Left cardiac atrium (tissue), 4 donors: Measurements from ENCODE around the gene RIMOC1. TPM values are rescaled to one million over a fixed set of nuclear protein-coding genes. Genes with fewer than 3 reads are reported as not detected.

Experiments used
- ATAC-seq, 2 donors: fragments of 200-7000 bp; cut with Tn5 transposase; one replicate each; pipeline ENCODE4 v1.9.1; 2020; ENCODE audit warnings: mild to moderate bottlenecking in 2 of 2, moderate library complexity in 2 of 2
- DNase-seq: peaks from one replicate; pipeline ENCODE4 v3.0.0-alpha.2; 2020
- intact Hi-C, 2 donors: fragments of 100-400 bp; cut with DNase I; formaldehyde crosslinking; loops; one replicate each; pipeline versions ENCODE4 v1.14.1 to v1.15.1; 2022 to 2023
- total RNA-seq, 2 donors: library from RNA; stranded (reverse); fragmentation: NEBNext Ultra II Directional; extraction: Animal tissue kit (Norgen Biotek cat#: 25700); gene quantifications; one replicate each; pipeline ENCODE4 v1.2.1, GENCODE V29; 2021
- donor health status: DM: no; HTN: yes; CAD: no.
- donor health status: DM: no; HTN: yes; CAD: no; lungs with severe emphysema.
- donor health status: DM: yes; HTN: yes; CAD: no.
- donor health status: Dilated cardiomyopathy.

Gene RIMOC1
- total RNA-seq, 2 donors from 2014 or later: 15.1 to 17.4 TPM

DNA sequence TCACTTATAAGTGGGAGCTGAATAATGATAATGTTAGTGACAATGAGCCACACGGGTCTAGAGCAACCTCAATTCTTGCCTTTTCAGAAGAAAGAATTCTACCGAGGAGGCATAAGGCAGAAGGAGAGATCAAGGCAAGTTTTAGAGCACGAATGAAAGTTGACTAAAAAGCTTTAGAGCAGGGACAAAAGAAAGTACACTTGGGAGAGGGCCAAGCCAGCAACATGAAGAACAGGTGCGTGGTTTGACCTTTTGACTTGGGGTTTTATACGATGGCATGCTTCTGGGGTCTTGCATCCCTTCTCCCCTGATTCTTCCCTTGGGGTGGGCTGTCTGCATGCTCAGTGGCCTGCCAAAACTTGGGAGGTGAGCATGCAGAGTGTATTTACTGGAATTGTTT lies 21.4 kb upstream of the RIMOC1 start:
- ATAC-seq (no peak), DNase-seq (no peak)
- intact Hi-C loops: no loop called here

GRCh38 chr5:41883243-41883642 lies 20.9 kb upstream of the RIMOC1 start:
- DNase-seq: no peak
- intact Hi-C loops: no loop called here

GRCh38 chr5:41883936-41884335 lies 20.2 kb upstream of the RIMOC1 start:
- DNase-seq (no peak), ATAC-seq (no peak)
- intact Hi-C loops: no loop called here

More at GRCh38 chr5:41883243-41883642, 20.9 kb upstream of the RIMOC1 start:
- ATAC-seq: no peak

DNA sequence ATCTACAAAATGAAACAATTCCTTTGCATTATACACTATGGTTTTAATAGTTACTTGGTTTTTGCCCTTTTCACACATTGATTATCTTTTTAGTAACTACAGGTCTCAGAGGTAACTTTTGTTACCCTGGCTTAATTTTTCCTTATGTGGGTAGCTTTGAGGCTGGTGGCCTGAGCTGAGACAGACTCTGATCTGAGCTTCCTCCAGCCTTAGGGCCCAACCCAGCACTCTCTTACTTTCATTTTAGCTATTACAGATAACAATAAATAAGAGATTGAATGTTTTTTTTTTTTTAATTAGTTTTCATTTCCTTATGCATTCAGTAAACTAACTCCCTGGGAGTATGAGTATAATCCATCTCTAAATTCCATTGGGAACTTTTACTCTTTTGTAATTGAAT lies 18.9 kb upstream of the RIMOC1 start:
- no peak for ATAC-seq
- no peak for DNase-seq
- intact Hi-C loops: no loop called here

- DNase-seq (no peak), ATAC-seq (no peak)
- intact Hi-C loops: no loop called here
These were observed 13.0 kb upstream of the RIMOC1 start for GRCh38 chr5:41891066-41891707.

GRCh38 chr5:41892031-41892430 lies 12.1 kb upstream of the RIMOC1 start:
- ATAC-seq: no peak
- intact Hi-C loops: no loop called here
- no peak for DNase-seq

DNA sequence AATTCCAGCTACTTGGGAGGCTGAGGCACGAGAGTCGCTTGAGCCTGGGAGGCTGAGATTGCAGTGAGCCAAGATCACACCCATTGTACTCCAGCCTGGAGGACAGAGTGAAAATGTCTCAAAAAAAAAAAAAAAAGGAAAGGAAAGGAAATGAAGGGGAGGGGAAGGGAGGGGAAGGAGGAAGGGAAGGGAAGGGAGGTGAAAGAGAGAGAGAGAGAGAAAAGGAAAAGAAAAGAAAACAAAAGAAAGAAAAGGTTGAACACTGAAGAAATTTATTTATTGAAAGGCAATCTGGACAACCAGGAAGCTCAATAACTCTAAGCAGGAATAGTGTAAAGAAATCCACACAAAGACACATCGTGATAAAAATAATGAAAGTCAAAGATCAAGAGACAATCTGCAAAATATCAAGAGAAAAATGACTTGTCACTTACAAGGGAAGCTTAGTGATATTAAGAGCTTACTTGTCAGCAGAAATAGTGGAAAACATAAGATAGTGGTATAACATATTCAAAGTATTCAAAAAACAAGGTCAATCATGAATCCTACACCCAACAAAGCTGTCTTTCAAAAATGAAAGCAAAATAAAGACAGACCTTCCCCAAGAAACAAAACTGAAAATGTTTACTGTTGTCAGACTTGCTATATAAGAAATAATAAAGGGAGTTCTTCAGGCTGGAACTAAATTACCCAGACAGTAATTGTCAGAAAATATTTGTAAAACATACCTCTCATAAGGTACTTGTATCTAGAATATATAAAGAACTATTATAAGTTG lies 10.9 kb upstream of the RIMOC1 start:
- DNase-seq (no peak), ATAC-seq (no peak)
- intact Hi-C loops: no loop called here

DNA sequence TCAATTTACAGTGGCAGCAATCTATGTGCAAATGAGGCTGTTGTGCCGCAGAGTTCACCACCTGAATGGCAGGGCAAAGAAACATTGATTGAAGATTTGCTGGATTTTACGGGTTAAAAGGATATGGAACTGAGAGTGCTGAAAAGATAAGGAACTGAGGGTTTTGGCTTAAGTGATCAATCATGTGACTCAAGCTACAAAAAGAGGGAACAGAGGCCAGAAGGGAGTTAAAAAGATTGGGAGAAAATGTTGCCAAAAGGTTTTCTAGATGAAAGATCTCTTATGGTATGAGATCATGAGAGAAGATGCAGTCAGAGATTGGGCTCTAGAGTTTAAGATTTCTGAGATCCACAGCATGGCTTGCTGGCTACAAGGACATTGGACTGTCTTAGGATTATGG lies 7.9 kb upstream of the RIMOC1 start:
- ATAC-seq (no peak), DNase-seq (no peak)
- intact Hi-C loops: no loop called here

DNA sequence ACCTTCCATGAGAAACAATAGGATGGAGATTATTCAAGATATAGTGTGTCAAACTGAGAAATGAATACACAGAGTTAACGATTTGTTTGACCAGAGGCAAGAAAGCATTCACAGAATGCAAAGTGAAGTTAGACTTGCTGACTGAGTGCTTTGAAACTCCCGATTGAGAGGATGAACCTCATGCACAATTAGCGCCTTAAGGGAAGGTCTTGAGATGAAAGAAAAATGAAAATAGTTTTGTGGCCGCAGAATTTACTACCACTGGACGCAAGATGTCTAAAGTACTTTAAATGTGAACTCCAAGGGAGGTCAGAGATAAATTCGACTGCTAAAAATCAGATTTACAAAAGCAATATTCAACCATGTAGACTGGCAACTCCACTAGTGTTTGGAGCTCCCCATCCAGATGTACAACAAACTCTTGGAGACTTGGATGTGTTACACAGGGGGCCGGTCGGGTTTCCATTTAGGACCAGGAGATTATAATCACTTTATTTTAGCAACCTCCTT lies 707 bp upstream of the RIMOC1 start:
- intact Hi-C loops: loop anchor here in 1 of 2 donors (10.0 kb wide), 1 partner anchor 49 kb away; no protein-coding TSS in a partner anchor
- DNase-seq (no peak), ATAC-seq (no peak)

DNA sequence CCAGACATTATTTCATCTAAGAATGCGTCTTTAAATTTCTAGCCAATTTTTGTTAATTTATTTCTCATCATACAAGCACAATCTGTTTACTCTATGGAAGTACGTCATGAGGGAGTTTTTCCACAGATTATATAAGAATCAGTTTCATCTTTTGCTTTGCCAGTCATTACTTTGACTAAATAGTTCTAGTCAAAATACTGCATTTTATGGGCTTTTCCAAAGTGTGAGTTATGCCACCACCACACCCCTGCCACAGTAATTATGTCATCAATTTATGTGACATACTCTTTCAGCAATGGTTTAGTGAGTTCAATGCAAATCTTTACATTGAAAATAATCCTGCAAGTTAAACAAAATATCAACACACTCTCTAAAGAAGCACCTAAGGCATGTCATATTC lies 2.0 kb downstream of the RIMOC1 start:
- intact Hi-C loops: loop anchor here in 1 of 2 donors (5.0 to 10.0 kb wide), 2 partner anchors 34 to 51 kb away; partner anchors contain the start of gene OXCT1
- ATAC-seq (no peak), DNase-seq (no peak)

GRCh38 chr5:41908374-41909079 lies 4.4 kb downstream of the RIMOC1 start:
- intact Hi-C loops: loop anchor here in 1 of 2 donors (5.0 to 10.0 kb wide), 2 partner anchors 36 to 54 kb away; partner anchors contain the start of gene OXCT1
- DNase-seq (no peak), ATAC-seq (no peak)

DNA sequence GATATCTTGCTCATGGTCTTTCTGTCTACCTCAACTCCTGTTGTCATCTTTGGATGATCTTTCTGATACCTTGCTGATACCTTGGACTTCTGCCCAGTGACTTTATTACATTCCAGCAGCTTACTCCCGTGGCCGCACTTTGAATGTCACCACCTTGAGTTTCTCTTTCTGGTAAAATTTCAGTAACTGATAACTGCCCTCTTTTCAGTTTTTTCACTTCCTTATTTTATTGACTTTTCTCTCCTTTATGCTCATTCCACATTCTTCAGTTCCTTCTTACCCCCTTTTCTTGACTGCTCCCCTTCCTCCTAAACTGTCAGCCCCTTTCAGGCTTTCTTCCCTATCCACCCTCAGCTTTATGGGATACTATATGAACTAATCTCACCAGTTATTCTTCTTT lies 14.0 kb downstream of the RIMOC1 start:
- ATAC-seq: no peak
- intact Hi-C loops: no loop called here

DNA sequence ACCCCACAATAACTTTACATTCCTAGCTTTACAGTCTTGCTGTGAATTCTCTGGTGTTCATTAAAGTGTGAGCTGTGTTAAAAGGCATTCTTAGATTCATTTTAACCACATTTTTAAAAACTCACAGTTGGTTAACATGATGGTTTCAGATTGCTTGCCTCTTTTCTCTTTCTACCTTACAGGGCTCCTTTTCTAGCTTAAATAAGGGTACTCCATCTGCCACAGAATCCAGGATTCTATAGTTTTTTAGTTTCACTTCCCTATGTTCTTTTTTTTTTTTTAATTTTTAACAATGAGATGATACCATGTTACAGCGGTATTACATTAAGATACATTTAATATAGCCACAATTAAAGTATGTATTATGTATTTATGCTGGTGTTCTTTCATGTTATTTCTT lies 17.0 kb downstream of the RIMOC1 start:
- intact Hi-C loops: loop anchor here in 1 of 2 donors (10.0 kb wide), 1 partner anchor 56 kb away; no protein-coding TSS in a partner anchor
- DNase-seq: no peak
- no peak for ATAC-seq

More for the DNA sequence above, 14.0 kb downstream of the RIMOC1 start:
- no peak for DNase-seq

GRCh38 chr5:41921874-41922273 lies 17.7 kb downstream of the RIMOC1 start:
- ATAC-seq (no peak), DNase-seq (no peak)
- intact Hi-C loops: loop anchor here in 1 of 2 donors (10.0 kb wide), 1 partner anchor 57 kb away; no protein-coding TSS in a partner anchor

DNA sequence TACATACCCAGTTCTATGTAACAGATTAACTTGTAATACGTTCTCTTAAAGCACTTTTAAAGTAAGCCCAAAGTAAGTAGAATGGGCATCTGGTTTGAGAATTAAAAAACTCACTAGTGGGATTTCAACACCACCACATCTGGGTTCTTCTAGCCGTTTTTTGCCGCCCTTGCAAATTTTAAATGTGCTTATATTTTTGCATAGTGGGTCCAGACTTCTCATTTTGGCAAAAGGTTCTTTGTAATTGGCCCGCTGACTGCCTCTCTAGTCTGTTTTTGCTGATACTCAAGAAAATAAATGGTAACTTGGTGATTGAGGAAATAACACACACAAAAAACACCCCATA lies 20.4 kb downstream of the RIMOC1 start:
- no peak for ATAC-seq
- intact Hi-C loops: loop anchor here in 1 of 2 donors (10.0 kb wide), 1 partner anchor 60 kb away; no protein-coding TSS in a partner anchor
- DNase-seq: no peak

- ATAC-seq (peak; percentile 99), DNase-seq (peak; percentile 93)
- intact Hi-C loops: loop anchor here (5.0 to 10.0 kb wide), 2 partner anchors 60 to 68 kb away; no protein-coding TSS in a partner anchor
These were observed 20.9 kb downstream of the RIMOC1 start, which contains the start of gene FBXO4 for GRCh38 chr5:41924872-41925554. Gene FBXO4 (plus strand): TSS chr5:41925281. CDS start chr5:41925310, 29 bp downstream.

GRCh38 chr5:41925555-41925951 lies 21.4 kb downstream of the RIMOC1 start:
- ATAC-seq (peak in 1 of 2 donors; percentile 23), DNase-seq (peak; percentile 61)
- intact Hi-C loops: loop anchor here (5.0 to 10.0 kb wide), 2 partner anchors 61 to 68 kb away; no protein-coding TSS in a partner anchor

- intact Hi-C loops: loop anchor here (5.0 to 10.0 kb wide), 2 partner anchors 63 to 70 kb away; no protein-coding TSS in a partner anchor
- no peak for ATAC-seq
- DNase-seq: no peak
These were observed 23.5 kb downstream of the RIMOC1 start for GRCh38 chr5:41927604-41928003.

DNA sequence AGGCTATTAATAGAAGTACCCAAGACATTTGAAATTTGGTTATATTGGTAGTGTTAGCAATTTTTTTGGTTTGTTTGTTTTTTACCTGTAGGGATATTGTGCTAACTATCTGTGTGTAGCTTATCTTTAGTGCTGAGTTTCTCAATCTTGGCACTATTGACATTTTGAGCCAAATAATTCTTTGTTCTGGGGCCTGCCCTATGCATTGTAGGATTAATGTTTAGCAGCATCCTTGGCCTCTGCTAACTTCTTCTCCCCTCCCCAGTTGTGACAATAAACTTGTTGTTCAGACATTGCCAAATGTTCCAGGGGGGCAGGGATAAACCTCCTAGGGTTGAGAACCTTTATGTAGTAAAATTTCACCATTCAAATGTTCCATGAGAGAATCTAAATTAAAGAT lies 24.9 kb downstream of the RIMOC1 start:
- intact Hi-C loops: loop anchor here (5.0 to 10.0 kb wide), 2 partner anchors 64 to 72 kb away; no protein-coding TSS in a partner anchor
- ATAC-seq: no peak
- DNase-seq: no peak
